Erythroblast (primary cell): ENCODE data around the gene ADAMTS16.

Experiments used
- DNase-seq, 2 experiments: peaks; one replicate each; lab custom pipeline; 2025; lab: John Stamatoyannopoulos, UW
- GATA1 ChIP-seq: IDR thresholded peaks from 2 replicates; pipeline ENCODE4 v1.6.1; 2011; ENCODE audit warnings: low read depth, mild to moderate bottlenecking, control low read depth, low read length, moderate library complexity
- POLR2A ChIP-seq: IDR thresholded peaks from 2 replicates; pipeline ENCODE4 v1.6.1; 2011; ENCODE audit warnings: mild to moderate bottlenecking, low read length

ADAMTS16 gene

DNA sequence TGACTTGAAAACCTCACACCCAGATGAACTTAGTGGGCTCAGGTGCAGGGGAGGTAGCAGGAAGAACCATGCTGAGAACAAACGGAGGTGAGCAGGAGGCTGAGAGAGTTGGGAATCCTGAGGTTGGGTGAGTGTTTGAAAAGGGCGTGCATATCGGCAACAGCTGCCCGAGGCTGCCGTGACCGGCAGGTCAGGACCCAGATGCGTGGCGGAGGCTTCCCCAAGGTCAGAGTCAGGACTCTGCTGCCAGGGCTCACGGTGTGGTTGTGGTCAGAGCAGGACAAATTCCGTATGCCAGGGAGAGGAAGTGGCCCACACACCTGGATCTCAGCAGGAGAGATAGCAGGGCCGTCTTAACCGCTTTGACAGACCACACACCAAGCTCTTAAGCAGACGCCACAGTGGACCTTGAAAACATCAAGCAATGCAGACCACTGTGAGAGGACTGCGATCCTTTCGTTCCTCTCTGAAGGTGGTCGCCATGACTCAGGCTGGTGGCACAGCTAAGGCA is 43.1 kb downstream of the ADAMTS16 start:
- TF ChIP-seq GATA1 (no peak), POLR2A (no peak)

DNA sequence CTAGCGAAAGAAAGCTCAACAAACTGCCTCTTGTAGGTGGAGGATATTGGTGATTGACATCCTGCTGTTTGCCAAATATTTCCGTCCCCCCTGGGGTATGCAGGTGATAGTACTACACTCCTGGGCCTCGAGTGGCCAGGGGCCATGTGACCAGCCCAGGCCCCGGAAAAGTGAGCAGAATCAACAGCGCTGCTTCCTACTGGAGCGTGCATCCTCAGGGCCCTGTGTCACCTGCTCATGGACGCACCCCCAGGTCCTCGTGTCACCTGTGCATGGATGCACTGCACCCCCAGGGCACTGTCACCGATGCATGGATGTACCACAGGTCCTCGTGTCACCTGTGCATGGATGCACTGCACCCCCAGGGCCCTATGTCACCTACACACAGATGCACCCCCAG is 43.8 kb downstream of the ADAMTS16 start:
- TF ChIP-seq POLR2A, result no peak
- TF ChIP-seq GATA1, result no peak
- no peak for DNase-seq

More for the DNA sequence above, 43.1 kb downstream of the ADAMTS16 start:
- DNase-seq, result no peak

DNA sequence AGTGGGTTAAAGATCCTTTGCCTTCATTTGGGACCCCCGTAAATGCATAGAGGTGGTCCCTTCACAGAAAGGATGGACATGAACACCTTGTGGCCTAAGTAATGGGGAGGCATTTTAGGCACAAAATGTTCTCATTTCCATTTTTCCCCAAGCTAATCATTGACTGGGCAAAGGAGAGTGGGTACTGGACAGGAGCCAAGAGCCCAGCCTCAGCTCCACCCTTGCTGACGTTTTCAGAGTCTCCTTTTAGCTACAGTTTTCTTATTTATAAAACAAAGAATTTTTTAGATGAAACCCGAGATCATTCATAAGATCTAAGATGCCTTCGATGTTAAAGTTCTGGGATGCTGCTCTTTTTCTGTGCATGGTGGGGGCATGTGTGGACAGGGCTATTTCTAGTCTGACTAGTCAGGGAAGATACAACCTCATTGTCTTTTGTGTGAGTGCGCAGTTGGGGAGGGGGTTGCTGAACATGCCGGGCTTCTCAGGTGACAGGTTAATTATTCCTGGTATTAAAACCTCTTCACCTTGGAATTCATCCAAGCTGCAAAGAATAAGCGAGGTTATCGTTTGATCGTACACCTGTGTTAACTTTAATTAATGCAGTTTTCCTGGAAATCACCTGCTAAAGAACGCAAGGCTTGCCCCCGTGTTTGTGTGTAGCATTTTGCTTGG is 48.4 kb downstream of the ADAMTS16 start:
- no peak for DNase-seq
- TF ChIP-seq GATA1 (no peak), POLR2A (no peak)

DNA sequence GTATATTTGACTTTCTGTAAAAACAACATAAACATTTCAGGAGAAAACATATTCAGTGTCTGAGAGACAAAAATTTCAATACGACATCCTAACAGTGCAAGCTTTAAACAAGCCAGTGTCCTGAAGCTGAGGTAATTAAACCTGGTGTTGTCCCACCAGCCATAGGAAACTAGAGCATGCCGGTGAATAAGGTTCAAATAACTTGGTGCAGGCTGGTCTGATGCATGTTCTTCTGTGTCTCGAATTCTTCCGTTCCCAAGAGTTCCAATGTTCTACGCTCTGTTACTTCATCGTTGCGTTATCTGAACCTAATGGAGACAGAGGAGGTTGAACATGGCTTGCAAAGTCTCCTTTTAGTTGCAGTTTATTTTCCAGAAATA is 48.9 kb downstream of the ADAMTS16 start:
- DNase-seq, result no peak
- TF ChIP-seq GATA1 (no peak), POLR2A (no peak)

DNA sequence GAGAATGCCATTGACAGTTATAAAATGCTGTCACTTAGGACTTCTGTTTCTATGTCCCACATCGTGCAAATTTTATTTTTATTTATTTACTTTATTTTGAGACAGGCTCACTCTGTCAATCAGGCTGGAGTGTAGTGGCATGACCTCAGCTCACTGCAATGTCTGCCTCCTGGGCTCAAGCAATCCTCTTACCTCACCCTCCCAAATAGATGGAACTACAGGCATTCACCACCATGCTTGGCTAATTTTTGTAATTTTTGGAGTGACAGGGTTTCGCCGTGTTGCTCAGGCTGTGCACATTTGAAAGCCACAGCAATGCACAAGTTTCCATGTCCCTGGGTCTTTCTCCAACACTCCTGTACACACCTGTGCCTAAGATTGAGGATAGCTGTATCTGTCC is 51.8 kb downstream of the ADAMTS16 start:
- TF ChIP-seq POLR2A, result no peak
- TF ChIP-seq GATA1, result no peak
- DNase-seq, result no peak

DNA sequence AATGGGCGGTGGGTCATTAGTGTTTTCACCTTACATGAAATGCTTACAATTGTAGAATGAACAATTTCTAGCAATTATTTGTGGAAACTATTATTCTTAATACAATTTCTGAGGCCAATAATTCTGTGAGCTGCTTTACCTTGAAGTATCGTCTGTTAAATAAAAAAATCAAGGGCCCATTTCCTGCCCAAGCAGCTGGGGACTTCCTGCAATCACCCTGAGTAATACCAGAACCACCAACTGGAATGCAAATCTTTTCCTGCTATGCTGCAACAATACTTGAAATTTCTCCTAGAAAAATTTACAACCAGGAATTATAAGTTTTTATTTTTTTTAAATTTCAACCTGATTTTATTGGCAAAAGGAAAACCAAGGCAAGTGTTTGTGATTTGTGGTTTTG is 52.6 kb downstream of the ADAMTS16 start:
- TF ChIP-seq POLR2A (no peak), GATA1 (no peak)
- DNase-seq, result no peak

DNA sequence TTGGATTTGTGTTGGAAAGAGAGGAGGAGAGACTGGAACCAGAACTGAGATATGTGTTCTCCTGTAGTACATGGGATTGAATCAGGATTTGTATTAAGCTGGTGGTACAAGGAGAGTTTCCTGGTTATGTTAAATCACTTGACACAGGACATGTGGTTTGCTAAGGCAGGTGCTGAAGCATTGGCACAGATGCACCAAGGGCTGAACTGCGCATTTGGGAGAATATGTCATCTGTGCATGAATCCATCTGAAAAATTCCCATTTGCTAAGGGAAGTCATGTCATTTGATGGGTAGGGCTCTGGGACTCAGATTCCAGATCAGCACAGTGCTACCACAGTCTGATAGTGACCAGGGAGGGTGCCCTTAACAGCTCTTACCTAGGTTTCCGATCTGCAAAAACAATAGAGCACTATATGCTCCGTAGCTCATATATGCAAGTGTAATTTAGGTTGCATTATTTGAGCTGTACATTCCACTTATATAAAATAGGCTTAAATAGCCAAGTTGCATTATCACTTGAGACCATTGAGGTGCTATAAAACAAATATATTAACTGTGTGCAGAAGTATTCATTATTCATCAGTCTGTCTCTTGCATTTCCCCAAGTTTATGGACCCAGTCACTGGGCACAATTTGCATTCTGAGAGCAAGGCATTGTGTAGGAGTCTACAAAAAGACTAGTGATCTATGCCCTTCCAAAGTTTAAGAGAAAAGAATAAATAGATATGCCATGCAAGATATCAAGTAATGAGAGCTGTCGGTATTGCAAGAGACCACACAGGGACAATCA is 55.2 kb downstream of the ADAMTS16 start:
- no peak for DNase-seq
- no peak for TF ChIP-seq GATA1

DNA sequence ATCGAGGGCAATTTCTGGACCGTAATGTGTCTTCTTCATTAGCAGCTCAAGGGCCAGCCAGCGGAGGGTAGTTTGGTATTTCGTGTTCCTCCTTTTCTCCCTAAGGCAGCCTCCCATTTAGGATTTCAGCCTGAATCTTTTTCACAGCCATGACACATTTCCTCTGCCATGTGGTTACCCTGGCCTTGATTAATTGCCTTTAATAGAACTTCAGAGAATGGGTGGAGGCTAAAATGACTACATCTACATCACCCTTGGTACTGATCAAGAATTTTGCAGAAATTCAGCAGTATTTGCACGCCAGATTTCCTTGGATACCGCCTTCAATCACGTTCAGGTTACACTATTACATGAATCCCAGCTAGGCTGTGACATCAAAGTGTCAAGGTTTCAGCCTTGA is 58.0 kb downstream of the ADAMTS16 start:
- DNase-seq, result no peak
- no peak for TF ChIP-seq POLR2A
- TF ChIP-seq GATA1, result no peak

DNA sequence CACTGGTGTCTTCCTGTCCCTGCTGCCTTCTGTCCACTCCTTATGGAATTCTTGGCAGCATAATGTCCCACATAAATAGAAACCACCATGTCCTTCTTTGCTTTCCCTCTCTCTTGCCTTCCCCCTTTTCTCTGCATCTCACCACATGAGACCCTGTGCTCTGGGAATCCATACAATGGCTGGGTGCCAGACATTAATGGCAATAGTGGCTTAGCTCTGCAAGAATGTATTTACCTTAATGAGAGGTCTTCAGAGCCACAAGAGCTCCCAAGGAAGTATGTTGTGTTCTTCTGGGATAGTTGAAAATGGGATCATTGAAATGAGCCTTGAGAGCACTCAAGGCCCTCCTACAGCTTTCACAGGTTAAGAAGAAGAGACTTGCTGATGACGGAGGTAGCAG is 58.7 kb downstream of the ADAMTS16 start:
- DNase-seq, result no peak
- no peak for TF ChIP-seq GATA1
- no peak for TF ChIP-seq POLR2A

DNA sequence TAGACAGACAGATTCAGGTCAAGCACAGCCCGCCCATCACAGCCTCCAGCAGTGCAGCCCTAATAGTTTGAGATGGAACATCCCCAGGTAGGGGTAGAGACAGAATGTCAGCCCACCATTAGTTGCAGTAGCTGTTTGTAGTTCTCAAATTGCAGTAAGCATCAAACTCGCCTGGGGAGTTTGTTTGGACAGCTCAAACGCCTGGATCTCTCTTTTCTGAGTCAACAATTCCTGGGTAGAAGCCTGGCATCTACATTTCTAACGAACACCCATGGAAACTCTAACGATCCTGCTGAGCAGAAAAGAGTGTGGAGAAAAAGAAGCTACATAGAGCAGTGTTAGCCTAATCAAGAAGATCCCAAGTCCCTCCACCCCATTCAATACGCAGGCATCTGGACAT is 59.4 kb downstream of the ADAMTS16 start:
- no peak for TF ChIP-seq GATA1
- TF ChIP-seq POLR2A, result no peak
- DNase-seq, result no peak

DNA sequence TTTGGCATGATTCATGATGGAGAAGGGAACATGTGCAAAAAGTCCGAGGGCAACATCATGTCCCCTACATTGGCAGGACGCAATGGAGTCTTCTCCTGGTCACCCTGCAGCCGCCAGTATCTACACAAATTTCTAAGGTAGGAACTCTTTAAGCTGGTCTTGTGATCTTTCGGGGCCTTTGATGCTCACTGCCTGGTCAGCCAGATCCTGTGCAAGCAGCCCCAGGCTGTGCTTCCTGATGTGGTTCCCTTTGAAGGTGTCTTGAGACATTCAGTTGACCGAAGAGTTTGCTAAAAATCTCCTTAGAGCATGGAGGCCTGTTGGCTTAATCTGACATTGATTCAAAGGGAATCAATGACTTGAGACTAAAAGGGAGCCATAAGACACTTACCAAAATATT is 60.0 kb downstream of the ADAMTS16 start:
- no peak for TF ChIP-seq GATA1
- no peak for DNase-seq

DNA sequence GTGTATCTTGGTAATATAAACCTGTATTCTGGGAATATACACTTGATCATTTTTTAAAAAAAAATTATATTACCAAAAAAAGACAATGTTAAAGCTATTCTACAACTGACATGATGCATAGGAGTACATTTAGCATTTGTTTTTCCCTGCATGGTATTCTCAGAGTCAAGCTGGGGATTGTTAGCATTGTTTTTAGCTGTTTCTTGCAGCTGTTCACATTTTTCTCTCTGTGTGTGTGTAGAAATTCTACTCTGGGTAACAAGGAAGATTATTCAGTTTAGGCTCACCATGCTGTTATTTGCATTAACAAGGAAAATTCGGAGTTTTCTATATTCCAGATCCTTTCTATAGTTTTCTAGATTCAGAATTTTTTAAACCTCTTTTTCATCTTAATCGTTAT is 62.2 kb downstream of the ADAMTS16 start:
- TF ChIP-seq POLR2A, result no peak
- TF ChIP-seq GATA1, result no peak

DNA sequence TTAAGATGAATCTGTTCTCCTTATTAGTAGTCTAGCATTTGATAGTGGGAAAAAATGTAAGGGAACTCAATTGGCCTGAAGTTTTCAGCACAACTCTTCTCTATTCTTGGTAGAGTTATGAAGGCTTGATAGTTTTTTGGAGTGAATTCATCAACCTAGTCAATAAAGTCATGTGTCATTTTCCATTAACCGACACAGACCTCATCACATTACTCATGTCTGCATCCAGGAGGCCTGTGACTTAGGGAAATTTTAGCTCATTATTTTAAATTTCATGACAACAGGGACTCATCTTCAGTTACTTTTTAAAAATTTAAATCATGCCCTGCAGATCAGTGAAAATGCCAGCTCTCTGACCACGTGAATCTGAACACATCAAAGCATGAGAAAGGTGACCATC is 63.3 kb downstream of the ADAMTS16 start:
- TF ChIP-seq GATA1 (no peak), POLR2A (no peak)
- DNase-seq, result no peak

More for the DNA sequence above, 62.2 kb downstream of the ADAMTS16 start:
- DNase-seq, result no peak

DNA sequence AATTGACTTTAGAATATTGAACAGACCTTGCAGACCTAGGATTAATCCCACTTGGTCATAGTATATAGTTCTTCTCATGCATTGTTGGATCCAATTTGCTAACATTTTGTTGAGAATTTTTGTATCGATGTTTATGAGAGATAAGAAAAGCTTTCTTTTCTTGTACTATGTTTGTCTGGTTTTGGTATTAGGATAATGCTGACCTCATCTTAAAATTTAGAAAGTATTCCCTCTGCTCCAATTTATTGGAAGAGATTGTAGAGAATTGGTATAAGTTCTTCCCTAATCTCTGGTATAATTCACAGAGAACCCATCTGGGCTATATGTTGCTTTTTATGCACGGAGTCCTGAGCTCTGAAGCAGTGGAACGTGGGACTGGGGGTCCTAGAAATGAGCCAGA is 67.7 kb downstream of the ADAMTS16 start:
- no peak for DNase-seq
- TF ChIP-seq GATA1 (no peak), POLR2A (no peak)
